GM13977 (cell line): Measurements from ENCODE around the gene PYGO2.
A peak's percentile ranks its signal among the peaks of the same experiment; 100 is the strongest.

ENCODE experiments used
- DNase-seq: peaks from one replicate; pipeline ENCODE4 v3.0.0; 2012; ENCODE audit warnings: low spot score
- CTCF ChIP-seq: IDR thresholded peaks from 2 replicates; pipeline ENCODE4 v1.5.1; 2012; ENCODE audit warnings: mild to moderate bottlenecking, control low read depth; ENCODE audit not compliant: insufficient read depth; ENCODE audit errors: extremely low read depth, missing control alignments
- in situ Hi-C: fragments of 300-500 bp; cut with MboI; formaldehyde crosslinking; loops from one replicate; pipeline ENCODE4 v1.12.0; 2022; ENCODE audit warnings: low sequenced_read_pairs, low pct_unique_long_range_greater_than_20kb, mixed read lengths, inconsistent platforms; ENCODE audit not compliant: unreplicated experiment

The PYGO2 gene

GRCh38 chr1:154961207-154962155 lies at the start of gene PYGO2:
PYGO2 (minus strand) TSS chr1:154961782; CDS start chr1:154961576, 206 bp downstream.
- peak; percentile 93 for DNase-seq
- TF ChIP-seq CTCF: peak; percentile 75
- in situ Hi-C loops: no loop called here

- in situ Hi-C loops: no loop called here
- no peak for DNase-seq
- no peak for TF ChIP-seq CTCF
These were observed 49.4 kb upstream of the PYGO2 start for GRCh38 chr1:155011004-155011416.

DNA sequence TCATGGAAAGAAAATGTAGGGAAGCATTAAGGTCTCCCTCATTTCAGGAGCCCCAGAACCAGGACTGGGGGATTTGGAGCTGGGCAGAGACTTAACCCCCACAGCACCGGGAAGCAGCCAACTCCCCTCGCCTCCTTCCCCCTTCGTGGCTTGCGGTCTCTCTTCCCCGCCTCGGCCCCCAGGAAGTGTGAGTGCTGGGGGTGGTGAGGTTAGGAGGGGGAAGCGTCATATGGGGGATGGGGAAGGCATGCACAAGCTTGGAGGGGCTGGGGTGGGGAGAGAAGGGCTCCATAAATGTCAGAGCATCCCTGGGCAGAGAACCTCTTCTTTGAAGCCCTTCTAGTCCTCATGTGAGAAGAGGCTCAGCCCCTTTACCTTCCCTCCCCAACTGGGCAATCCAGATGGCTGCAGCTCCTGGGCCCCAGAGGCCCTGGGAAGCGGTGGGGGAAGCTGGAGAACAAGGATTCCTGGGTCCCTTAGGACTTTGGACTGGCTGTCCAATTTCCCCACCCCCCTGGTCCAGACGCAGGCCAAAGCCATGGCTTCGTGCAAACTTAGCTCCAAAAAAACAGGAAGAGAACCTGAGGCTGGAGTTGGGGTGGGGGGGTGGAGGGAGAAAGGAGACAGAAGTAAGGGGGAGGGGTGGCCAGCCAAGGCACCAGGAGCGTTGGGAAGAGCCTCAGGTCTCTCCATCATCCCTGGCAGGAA lies 48.8 kb upstream of the PYGO2 start:
- DNase-seq: no peak
- no peak for TF ChIP-seq CTCF
- in situ Hi-C loops: no loop called here

DNA sequence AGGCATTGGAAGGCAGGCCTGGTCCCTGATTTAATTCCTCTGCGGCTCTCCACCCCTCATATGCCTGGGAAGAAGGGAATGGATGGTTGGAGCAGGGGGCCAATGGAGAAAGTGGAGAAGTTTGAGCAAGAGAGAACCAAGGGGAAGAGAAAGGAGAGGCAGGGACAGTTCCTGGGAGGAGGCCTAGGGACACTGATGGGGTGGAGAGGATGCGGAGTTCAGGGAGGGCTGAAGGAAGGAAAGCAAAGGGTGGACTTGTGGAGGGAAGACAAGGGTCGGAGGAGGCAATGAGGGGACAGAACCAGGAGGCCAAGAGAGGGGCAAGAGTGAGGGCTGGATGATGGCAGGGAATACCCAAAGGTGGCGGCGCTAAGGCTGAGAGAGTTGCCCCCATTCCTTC lies 48.2 kb upstream of the PYGO2 start:
- in situ Hi-C loops: no loop called here
- TF ChIP-seq CTCF: no peak
- DNase-seq: no peak

GRCh38 chr1:155009221-155009711 lies 47.7 kb upstream of the PYGO2 start:
- no peak for TF ChIP-seq CTCF
- DNase-seq: no peak
- in situ Hi-C loops: no loop called here

DNA sequence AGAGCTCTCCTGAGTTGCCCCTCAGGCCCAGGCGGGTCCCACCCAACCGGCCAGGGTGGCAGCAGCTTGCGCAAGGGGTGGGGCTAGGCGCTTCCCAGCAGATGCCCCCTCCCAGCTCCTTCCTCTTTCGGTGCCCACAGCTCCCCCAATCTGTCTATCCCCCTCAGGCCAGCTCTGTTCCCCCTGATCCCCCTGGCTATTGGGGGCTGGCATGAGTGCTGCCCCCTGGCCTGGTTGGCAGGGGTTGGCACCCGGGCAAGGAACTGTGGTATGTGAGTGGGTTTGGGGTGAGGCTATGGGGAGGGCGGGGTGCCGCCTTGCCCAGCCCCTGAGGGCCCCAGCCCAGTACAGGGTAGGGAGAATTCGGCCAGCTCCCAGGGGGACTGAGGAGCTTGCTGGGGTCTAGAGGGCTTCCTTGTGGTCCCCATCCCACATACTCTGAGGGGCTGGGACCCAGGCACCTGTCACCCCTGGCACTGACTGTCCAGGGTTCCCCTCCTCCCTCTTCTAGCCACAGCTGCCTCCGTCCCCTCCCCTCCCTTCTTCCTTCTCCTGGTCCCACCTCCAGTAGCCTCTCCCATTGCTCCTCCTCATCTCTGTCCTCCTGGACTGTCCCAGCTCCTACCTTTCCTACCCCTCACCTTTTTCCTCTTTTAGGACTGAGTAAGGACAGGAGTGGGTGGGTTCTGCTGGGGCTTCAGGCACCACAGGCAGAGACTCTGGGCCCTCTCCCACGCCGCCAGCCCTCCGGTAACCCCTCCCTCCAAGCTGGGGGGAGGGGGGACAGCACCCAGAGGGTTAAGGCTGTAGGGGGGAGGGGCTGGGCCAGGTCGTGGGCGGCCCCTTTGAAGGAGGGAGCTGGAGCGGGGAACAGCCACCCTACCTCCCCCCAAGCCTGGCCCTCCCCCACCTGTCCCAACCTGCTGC lies 46.7 kb upstream of the PYGO2 start:
- TF ChIP-seq CTCF: no peak
- no peak for DNase-seq
- in situ Hi-C loops: no loop called here
